NCI-H82 treated with DMSO at 0.1 percent for 48 hours (cell line): ENCODE results near the gene SRGAP1.
"Not testable (repeated sequence)": the region's sequence is repeated elsewhere in the genome, so short reads cannot be mapped to it uniquely, and the experiment has no call there.

ENCODE experiments used
- DNase-seq: peaks from one replicate; lab custom pipeline; 2025; ENCODE audit not compliant: unreplicated experiment; lab: John Stamatoyannopoulos, UW

The SRGAP1 gene

GRCh38 chr12:64103825-64104740 lies 259.6 kb downstream of the SRGAP1 start:
- no peak for DNase-seq

GRCh38 chr12:64105026-64105425 lies 260.5 kb downstream of the SRGAP1 start:
- DNase-seq, result no peak

GRCh38 chr12:64107776-64108175 lies 263.3 kb downstream of the SRGAP1 start:
- DNase-seq, result no peak

GRCh38 chr12:64109706-64110105 lies 265.2 kb downstream of the SRGAP1 start:
- no peak for DNase-seq

DNA sequence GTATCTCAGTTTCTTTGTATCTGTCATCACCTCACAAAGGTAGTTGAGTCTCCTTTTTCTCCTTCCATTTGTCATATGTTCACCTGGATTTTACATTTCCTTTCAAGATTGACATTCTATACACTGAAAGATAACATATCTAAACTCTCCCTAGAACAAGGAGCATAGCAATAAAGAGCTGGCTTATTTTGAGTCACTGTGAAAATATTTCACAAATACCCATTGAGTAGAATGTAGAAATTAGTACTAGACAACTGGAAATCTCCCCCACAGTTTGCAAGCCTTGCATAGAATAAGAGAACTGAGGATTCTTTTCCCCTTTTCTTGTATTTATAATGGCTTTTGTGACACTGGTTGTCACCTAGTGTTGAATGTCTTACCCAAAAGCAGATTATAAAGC lies 266.4 kb downstream of the SRGAP1 start:
- DNase-seq, result no peak

GRCh38 chr12:64116969-64117368 lies 272.5 kb downstream of the SRGAP1 start:
- no peak for DNase-seq

- no peak for DNase-seq
These were observed 276.1 kb downstream of the SRGAP1 start for GRCh38 chr12:64120568-64120967.

- not testable (repeated sequence) for DNase-seq
These were observed 276.6 kb downstream of the SRGAP1 start for GRCh38 chr12:64121086-64121485.

DNA sequence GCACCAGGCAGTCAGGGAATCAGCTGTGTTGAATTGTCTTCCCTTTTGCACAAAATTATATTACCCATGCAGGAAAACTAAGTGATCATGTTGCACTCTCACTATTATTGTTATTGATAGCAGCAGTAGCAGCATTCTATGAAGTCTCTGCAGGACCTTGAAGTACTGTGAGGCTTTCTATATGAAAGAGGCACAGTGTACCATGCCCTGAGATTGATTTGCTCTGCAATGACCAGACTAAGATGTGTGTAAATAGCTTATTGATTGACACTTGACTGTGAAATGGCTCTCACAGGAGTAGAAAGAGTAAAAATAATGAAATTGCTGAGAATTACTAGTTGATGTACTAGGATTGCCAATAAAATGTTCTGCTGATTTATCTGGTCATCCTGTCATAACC lies 277.7 kb downstream of the SRGAP1 start:
- no peak for DNase-seq

GRCh38 chr12:64122995-64123394 lies 278.5 kb downstream of the SRGAP1 start:
- no peak for DNase-seq

GRCh38 chr12:64123448-64123847 lies 278.9 kb downstream of the SRGAP1 start:
- DNase-seq, result no peak

DNA sequence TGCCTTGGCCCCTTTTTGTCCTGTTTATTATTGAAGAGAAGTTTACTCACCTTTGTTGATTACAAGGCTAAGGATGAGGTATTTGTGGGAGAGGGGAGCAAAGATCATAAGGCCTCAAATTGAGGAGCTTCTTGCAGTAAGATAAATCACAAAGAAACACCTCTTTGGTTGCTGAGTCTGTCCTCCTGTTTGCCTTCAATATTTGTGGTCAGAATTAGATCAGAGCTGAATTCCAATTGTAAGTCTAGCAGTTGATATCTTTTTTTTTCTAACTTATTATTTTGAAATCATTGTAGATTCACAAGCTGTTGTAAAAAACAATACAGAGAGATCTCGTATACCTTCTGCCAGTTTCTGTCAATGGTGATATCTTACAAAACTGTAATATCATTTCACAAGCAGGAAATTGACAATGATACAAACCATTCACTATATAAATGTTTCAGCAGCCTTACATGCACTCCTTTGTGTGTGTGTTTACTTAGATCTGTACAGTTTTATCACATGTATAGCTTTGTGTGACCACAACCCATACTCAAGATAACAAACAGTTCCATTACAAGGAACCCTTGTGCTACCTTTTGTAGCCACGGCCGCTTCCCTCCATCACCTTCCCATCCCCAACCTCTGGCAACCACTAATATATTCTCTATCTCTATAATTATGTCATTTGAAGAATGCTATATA lies 280.2 kb downstream of the SRGAP1 start:
- DNase-seq, result no peak

GRCh38 chr12:64125913-64126312 lies 281.4 kb downstream of the SRGAP1 start:
- DNase-seq, result no peak

DNA sequence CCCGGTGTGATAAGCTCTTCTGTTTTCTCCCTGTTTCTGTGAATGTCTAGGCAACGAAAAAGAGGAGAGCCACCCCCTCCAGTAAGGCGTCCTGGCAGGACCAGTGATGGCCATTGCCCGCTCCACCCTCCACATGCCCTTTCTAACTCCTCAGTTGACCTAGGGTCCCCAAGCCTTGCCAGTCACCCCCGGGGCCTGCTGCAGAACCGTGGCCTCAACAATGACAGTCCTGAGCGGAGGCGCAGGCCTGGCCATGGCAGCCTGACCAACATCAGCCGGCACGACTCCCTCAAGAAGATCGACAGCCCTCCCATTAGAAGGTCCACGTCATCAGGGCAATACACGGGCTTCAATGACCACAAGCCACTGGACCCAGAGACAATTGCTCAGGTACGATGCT lies 283.3 kb downstream of the SRGAP1 start:
- no peak for DNase-seq

- no peak for DNase-seq
These were observed 283.9 kb downstream of the SRGAP1 start for GRCh38 chr12:64128366-64128765.

DNA sequence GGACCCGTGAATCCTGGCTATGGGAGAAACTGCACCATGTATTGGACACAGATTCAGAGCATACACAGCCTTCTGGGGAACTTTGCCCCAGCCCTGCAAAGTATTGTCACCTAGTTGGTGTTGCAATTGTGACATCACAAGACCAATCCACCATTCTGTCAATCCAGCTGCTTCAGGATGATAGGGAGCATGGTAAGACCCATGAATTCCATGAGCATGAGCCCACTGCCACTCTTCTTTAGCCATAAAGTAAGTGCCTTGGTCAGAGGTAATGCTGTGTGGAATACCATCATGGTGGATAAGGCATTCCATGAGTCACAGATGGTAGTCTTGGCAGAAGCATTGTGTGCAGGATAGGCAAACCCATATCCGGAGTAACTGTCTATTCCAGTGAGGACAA lies 286.0 kb downstream of the SRGAP1 start:
- not testable (repeated sequence) for DNase-seq

GRCh38 chr12:64131456-64131855 lies 287.0 kb downstream of the SRGAP1 start:
- DNase-seq, result not testable (repeated sequence)

DNA sequence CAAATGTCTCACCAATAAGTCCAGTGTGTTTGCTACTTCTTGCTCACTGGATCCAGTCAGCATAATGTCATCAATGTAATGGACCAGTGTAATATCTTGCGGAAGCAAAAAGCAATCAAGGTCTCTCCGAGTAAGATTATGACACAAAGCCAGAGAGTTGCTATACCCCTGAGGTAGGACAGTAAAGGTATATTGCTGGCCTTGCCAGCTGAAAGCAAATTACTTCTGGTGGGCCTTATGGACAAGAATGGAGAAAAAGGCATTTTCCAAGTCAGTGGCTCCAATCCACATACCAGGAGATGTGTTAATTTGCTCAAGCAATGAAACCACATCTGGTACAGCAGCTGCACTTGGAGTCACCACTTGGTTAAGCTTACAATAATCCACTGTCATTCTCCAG lies 288.2 kb downstream of the SRGAP1 start:
- DNase-seq, result not testable (repeated sequence)

GRCh38 chr12:64137117-64137516 lies 292.6 kb downstream of the SRGAP1 start:
- no peak for DNase-seq

DNA sequence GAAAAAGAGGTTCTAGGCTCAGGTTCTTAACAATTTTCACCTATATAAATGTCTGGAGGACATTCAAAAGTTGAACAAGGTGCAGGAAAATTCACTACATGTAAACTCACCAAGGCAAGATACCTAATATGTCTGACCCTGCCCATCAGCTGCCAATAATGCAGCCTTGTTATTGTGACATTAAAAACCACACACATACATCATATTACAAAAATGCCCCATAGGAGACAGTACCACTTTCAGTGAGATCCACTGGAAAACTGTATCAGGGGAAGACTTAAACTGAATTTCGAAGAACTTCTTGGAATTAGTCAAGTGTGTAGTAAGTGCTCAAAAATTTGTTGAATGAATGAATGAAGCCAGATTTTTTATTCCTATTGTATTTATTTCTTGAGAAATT lies 294.5 kb downstream of the SRGAP1 start:
- DNase-seq, result no peak

- no peak for DNase-seq
These were observed 297.9 kb downstream of the SRGAP1 start for GRCh38 chr12:64142382-64142781.

DNA sequence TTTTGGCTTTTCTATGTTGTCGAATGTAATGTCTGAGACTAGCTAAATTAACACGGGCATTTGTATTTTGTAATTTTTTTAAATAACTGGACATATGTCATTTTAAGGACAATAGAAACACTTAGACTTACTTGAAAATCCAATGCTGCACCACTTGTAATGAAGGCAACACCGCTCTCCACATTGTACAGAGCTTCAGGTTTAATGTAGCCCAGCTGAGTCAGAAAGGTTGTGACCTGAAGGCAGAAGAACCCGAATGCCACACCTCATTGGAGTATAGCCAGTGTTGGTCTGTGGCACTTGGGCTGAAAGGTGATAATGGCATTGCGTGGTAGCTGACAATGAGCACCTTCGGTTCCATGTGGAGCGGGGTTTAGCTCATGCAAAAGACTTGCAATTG lies 298.3 kb downstream of the SRGAP1 start:
- no peak for DNase-seq
